ENCODE results near the gene ST13.

- TF ChIP-seq EZH2 (IDR thresholded peaks at IDR 0.05) (no peak), CTCF (IDR thresholded peaks at IDR 0.05 in 2 of 3, conservative IDR thresholded peaks at IDR 0.05 in 1 of 3; ENCODE audit: borderline replicate concordance in 1 of 3, insufficient read depth in 1 of 3, low read depth in 2 of 3, low read length in 2 of 3) (no peak), ZFX (IDR thresholded peaks at IDR 0.05) (no peak), POLR2A (IDR thresholded peaks at IDR 0.05; ENCODE audit: borderline replicate concordance, extremely low read depth, insufficient read depth, insufficient read length) (no peak), POLR2AphosphoS5 (IDR thresholded peaks at IDR 0.05; ENCODE audit: low read depth, low read length) (no peak), ZNF274 (IDR thresholded peaks at IDR 0.05; ENCODE audit: low read depth, low read length) (no peak), YY1 (IDR thresholded peaks at IDR 0.05; ENCODE audit: extremely low read depth, insufficient replicate concordance, low read depth, low read length) (no peak), SP1 (IDR thresholded peaks at IDR 0.05; ENCODE audit: low read depth) (no peak), EZH2phosphoT487 (IDR thresholded peaks at IDR 0.05; ENCODE audit: borderline replicate concordance) (no peak), ELF1 (IDR thresholded peaks at IDR 0.05; ENCODE audit: borderline replicate concordance, low read depth) (no peak), MAX (IDR thresholded peaks at IDR 0.05) (no peak)
These were observed 73.9 kb downstream of the ST13 start for GRCh38 chr22:40782521-40782920.

Measured in HCT116 (cell line).